GM18511 (cell line): ENCODE results near the gene SEPHS2.
A peak's percentile ranks its signal among the peaks of the same experiment; 100 is the strongest.
"Not testable (repeated sequence)": the region's sequence is repeated elsewhere in the genome, so short reads cannot be mapped to it uniquely, and the experiment has no call there.

ENCODE experiments used
- ATAC-seq: cut with Tn5 transposase; IDR thresholded peaks from one replicate; pipeline ENCODE4 v1.9.1; 2021; ENCODE audit warnings: mild to moderate bottlenecking, moderate library complexity; ENCODE audit not compliant: unreplicated experiment

The SEPHS2 gene, protein sequence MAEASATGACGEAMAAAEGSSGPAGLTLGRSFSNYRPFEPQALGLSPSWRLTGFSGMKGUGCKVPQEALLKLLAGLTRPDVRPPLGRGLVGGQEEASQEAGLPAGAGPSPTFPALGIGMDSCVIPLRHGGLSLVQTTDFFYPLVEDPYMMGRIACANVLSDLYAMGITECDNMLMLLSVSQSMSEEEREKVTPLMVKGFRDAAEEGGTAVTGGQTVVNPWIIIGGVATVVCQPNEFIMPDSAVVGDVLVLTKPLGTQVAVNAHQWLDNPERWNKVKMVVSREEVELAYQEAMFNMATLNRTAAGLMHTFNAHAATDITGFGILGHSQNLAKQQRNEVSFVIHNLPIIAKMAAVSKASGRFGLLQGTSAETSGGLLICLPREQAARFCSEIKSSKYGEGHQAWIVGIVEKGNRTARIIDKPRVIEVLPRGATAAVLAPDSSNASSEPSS

DNA sequence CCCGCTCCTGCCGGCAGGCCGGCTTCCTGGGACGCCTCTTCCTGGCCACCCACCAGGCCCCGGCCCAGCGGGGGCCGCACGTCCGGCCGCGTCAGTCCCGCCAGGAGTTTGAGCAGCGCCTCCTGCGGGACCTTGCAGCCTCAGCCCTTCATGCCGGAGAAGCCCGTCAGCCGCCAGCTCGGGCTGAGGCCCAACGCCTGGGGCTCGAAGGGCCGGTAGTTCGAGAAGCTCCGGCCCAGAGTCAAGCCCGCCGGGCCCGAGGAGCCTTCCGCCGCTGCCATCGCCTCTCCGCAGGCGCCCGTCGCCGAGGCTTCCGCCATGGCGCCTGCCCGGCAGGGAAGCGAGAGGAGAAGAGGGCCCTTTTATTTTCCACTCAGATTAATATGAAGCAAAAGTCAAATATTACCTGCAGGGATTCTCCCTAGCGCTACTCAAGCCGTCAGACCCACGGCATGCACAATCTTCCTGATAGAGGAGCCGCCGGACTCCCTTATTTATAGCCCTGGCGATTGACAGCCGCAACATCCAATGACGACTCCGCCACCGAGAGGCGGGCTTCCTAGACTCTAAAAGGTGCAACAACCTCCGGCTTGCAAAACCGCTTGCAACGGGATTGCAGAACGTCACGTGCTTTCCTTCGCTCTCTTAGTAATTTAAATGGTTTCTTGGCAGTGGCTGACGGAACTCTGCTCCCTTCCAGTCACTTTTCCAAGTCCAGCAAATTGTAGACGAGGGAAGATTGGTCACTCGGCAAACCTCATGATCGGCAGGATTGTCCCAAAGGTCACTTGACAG, at the start of gene SEPHS2:
SEPHS2 (minus strand) TSS at position 467 of the 795 bp plus-strand sequence; CDS start at position 320, 147 bp downstream.
- ATAC-seq, result peak; percentile 93

DNA sequence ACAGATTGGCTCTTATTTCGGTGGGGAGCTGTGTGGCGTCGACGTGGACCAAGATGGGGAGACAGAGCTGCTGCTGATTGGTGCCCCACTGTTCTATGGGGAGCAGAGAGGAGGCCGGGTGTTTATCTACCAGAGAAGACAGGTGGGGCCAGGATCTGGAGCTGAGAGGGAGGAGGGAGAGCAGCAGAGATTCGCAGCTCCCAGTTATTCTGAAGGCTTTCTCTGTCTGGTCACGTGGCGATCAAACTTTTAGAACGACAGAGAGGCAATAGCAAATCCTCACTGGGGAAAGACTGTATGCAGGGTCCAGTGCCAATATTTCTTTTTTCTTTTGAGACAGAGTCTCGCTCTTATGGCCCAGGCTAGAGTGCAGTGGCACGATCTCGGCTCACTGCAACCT, 49.0 kb upstream of the SEPHS2 start:
- ATAC-seq, result no peak

DNA sequence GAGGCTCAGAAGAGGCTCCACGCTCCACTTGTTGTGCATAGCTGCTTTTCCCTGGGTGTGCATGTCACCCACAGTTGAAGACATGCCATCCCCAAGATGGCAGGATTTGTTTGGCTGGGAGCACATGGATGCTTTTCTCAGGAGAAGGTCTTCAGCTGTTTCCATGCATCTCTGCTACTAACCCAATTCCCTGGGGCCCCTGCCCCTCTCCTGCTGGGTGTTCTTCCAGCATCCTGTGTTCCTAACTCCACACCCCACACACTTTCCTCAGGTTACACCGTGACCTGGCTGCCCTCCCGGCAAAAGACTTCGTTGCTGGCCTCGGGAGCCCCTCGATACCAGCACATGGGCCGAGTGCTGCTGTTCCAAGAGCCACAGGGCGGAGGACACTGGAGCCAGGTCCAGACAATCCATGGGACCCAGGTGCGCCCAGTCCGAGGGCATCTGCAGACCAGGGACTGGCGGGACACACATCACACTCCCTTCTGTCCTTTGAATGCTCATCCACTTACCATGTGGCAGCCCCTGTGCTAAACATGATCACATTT, 48.3 kb upstream of the SEPHS2 start:
- no peak for ATAC-seq

DNA sequence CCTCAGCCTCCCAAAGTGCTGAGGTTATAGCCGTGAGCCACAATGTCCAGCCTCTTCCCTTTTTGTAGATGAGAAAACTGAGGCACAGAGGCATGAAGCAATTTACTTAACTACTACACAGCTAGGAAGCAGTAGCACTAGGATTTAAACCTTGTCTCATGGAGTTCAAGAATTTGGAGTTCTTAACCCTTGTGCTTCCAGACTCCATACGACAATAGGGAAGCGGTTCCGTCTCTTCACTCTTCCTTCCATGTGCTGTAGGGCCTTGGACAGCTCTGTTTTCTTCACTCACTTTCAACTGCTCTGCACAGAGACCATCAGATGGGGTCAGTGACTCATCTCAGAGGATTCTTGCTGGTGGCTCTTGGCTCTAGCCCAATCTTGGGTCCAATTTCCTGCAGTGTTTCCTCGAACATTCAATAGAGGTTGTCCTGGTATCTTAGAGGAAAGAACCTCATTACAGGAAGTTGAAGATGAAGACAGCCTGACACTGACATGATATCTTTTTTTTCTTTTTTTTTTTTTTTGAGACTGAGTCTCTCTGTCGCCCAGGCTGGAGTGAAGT, 46.2 kb upstream of the SEPHS2 start:
- ATAC-seq, result no peak

DNA sequence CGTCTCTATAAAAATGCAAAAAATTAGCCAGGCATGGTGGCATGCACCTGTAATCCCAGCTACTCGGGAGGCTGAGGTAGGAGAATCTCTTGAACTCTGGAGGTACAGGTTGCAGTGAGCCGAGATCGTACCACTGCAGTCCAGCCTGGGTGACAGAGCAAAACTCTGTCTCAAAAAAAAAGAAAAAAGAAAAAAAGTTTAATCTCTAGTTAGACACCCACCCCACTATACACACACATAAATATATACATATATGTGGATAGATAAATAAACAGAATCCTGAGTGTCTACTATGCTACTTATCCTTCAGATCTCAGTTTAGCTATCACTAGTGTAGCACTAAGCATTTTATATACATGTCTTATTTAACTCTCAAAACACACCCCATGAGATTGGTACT, 45.6 kb upstream of the SEPHS2 start:
- ATAC-seq, result no peak

DNA sequence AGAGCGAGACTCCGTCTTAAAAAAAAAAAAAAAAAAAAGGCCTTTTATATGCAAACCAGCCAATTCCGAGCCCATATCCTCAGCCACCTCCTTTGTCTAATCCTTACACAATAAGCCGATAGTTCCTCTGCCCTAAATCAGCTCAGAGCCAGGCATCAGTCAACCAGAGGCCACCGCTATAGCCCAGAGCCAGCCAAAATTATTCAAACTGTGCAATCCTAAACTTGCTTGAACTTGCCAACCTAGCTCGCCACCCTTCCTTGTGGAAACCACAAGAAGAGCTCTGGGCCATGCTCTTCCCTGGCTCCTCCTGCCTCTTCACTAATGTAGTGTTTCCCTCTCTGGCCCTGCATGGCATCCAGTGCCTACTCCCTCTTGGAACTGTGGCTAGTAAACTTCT, 44.5 kb upstream of the SEPHS2 start:
- no peak for ATAC-seq

DNA sequence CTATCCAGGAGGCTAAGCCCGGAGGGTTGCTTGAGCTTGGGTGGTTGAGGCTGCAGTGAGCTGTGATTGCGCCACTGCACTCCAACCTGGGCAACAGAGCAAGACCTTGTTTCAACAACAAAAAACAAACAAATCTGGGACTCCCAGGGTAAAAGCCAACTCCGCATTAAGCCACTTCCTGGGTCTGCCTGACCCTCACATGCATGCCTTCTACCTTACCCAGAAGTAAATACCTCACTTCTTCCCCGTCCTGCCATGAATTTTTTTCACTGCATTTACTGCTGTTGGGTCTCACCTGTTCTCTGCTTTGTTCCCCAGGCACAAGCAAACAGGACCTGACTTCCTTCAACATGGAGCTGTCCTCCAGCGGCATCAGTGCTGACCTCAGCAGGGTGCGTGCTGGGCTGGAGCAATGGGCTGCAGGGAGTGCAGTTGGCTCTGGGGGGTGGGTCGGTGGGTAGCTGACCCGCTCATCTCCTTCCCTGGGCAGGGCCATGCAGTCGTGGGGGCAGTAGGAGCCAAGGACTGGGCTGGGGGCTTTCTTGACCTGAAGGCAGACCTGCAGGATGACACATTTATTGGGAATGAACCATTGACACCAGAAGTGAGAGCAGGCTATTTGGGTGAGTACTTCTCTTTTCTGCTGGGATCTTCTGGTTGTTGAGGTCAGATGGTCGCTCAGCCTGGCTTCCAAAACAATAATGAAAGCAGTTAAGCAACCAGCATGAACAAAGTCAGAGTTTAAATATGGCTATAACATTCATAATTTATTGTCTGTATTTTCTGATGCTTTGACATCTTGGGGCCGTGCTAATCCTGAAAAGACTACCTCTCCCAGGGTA, 43.3 kb upstream of the SEPHS2 start:
- ATAC-seq, result no peak

DNA sequence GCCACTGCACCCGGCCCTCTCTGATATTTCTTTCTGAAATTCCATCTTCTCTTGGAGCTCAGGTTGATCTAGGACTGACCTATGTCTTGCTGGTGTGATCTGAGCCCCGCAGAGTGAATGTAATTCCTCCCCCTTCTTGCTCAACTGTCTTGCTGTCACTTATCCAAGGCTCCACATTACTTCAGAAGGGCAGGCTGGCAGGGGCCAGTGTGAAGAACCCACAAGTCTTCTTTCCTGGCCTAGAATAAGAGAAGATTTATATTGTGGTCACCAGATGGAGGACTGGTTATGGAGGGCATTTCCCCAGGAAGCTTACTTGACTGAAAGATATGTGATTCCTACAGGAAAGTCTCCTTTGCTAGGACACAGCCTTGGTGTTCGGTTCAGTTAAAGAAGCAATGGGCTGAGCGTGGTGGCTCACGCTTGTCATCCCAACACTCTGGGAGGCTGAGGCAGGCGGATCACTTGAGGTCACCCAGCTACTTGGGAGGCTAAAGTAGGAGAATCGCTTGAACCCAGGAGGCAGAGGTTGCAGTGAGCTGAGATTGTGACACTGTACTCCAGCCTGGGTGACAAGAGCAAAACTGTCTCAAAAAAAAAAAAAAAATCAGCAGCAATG, 40.3 kb upstream of the SEPHS2 start:
- no peak for ATAC-seq

DNA sequence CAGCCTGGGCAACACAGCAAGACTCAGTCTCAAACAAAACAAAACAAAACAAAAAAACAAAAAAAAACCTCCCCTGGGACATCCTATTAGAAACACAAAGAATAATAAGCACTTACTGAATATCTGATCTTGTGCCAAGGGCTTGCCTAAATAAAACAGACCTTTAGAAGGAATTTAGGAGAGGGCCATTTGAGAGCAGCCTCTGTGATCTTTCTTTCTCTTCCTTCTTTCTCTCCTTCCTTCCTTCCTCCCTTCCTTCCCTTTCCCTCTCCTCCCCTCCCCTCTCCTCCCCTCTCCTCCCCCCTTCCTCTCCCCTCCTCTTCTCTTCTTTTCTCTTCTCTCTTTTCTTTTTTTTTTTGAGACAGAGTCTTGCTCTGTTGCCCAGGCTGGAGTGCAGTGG, 39.2 kb upstream of the SEPHS2 start:
- ATAC-seq, result no peak

DNA sequence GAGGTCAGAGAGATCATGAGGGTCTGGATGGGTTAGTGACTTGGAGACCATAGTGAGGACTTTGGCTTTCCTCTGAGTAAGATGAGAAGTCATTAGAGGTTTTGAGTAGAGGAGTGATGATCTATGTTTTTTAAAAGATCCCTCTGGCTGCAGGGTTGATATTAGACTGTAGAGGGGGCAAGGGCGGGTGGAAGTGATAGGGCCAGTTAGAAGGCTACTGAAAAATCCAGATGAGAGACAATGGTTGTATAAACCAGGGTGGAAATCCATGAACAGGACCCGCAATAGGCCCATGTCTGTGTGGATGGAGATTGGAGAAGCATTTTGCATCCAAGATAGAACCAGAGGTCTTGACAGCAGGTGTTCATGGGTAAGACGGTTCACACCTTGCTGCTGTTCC, 36.7 kb upstream of the SEPHS2 start:
- ATAC-seq, result no peak

DNA sequence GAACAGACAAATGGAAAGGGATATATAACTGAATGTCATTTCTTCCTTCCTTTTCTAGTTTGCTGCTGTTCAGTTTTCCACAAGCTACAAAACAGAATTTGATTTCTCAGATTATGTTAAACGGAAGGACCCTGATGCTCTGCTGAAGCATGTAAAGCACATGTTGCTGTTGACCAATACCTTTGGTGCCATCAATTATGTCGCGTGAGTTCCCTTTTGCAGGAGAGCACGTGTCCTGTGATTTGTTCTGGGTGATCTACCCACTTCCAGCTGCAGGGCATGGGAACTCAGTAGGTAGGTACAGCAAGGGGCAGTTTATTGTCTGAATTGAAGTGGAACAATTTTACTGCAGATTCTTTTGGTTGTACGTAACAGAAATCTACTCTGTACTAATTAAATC, 35.7 kb upstream of the SEPHS2 start:
- no peak for ATAC-seq

DNA sequence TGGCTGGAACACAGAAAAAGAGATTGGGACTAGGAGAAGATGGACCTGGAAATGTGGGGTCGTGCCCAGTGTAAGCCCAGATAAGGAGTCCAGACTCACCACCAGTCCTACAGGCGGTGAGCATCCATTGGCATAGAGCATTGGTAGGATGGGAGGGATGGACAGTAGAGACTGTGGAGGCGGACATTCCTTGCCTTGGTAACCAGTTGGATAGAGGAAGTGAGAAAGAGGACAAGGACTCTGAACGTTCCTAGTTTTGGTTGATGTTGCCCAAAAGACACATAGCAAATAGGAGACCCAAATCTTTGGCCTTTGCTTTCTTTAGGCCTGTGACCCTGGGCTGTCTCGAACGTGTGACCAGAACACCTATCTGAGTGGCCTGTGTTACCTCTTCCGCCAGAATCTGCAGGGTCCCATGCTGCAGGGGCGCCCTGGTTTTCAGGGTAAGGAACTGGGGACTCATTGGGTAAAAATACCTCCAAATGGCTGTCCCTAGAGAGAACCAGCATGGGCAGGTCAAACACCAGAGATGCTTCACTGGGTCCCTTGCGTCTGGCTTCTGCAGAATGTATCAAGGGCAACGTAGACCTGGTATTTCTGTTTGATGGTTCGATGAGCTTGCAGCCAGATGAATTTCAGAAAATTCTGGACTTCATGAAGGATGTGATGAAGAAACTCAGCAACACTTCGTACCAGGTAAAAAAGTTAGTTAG, 33.2 kb upstream of the SEPHS2 start:
- ATAC-seq, result no peak

DNA sequence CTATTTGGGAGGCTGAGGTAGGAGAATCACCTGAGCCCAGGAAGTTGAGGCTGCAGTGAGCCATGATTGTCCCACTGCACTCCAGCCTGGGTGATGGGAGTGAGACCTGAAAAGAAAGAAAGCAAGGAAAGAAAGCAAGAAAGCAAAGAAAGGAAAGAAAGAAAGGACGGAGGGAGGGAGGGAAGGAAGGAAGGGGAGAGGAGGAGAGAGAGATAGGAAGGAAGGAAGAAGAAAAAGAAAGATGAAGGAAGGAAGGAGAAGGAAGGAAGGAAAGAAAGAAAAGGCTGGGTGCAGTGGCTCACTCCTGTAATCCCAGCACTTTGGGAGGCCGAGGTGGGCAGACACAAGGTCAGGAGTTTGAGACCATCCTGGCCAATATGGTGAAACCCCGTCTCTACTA, 32.1 kb upstream of the SEPHS2 start:
- ATAC-seq, result not testable (repeated sequence)

DNA sequence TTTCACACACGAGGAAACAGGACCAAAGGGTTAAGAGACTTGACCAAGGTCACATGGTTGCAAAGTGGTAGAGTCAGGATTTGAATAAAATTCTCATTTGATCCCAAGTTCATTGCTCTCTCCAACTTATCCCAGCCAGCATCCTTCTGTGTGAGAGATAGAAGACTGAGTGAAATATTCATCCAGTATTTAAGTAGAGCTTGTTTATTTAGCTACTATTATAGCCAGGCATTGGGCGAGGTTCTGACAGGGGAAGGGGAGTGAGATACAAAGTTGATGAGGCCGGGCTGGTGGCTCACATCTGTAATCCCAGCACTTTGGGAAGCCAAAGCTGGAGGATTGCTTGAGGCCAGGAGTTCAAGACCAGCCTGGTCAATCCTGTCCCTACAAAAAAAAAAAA, 31.3 kb upstream of the SEPHS2 start:
- no peak for ATAC-seq

DNA sequence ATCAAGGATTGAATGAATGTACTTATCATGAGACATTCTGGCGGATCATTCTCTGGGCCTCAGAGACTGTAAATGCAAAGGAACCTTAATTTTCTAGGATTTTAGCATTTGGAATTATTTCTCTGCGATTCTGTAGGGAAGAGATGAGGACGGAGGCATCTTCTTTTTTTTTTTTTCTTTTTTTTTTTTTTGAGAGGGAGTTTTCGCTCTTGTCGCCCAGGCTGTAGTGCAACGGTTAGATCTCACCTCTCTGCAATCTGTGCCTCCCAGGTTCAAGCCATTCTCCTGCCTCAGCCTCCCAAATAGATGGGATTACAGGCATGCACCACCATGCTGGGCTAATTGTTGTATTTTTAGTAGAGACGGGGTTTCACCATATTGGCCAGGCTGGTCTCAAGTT, 29.0 kb upstream of the SEPHS2 start:
- no peak for ATAC-seq

DNA sequence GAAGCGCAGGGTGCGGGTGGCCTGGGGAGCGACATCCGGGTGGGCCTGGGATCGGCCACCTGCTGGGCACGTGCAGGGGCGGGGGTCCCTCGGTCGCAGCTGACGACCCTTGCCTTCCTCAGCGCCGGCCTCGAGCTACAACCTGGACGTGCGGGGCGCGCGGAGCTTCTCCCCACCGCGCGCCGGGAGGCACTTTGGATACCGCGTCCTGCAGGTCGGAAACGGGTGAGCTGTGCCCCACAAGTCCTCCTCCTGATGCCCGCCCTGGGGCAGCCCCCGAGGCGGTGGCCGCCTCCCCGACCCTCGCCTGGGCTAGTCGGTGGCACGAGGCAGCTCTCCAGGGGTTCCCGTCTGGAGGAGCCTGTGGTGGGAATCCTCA, 28.4 kb upstream of the SEPHS2 start:
- ATAC-seq, result no peak

DNA sequence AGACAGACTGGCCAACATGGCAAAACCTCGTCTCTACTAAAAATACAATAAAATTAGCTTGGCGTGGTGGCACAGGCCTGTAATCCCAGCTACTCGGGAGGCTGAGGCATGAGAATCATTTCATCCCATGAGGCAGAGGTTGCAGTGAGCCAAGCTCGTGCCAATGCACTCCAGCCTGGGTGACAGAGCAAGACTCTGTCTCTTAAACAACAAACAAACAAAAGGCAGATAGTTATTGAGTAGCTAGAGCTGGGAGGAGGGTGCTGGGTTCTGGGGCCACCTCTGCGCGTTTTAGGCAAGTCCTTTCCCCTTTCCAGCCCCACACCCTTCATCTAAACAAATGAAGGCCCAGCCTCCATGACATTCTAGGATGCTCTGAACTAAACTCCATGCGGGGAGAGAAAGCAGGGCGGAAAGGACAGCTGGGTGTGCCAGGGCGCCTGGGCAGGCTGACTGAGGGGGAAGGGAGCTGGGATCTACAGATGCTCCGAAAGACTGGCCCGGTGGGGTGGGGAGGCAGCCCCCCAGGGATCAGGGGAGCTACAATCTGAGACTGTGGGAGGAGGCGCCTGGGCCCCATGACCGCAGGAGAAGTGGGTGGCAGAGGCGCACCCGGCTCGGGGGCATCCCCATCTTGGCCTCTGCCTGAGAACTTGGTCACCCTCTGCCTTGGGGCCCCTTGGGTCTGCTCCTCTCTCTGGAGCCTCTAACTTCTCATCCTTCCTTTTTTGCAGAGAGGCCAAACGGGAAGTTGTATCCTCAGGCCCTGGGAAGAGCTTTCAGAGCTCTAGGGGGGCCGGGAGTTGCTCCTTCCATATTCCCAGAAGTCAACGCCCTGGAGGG, 27.8 kb upstream of the SEPHS2 start:
- peak; percentile 40 for ATAC-seq

DNA sequence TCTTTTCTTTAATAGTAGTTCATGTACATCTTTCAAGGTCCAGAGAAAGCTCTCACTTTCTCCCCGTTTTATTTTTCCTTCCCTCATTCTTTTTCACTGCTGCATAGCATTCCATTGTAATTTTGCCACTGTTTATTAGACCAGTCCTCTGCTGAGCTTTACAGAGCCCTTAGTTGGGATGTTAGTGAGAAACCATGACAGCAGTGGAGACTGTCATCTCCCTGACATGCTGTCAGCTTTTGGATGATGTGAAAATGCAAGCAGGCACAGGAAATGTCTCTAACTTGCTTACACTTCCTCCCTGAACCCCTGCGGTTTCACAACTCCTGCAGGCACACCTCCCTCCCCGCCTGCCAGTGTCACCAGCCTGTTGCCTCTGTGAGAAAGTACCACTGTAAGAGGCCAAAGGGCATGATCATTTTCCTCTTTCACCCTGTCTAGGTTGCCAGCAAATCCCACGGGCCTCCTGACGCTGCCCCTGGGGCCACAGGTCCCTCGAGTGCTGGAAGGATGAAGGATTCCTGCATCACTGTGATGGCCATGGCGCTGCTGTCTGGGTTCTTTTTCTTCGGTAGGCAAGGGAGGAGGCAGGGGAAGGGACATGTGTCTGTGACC, 26.8 kb upstream of the SEPHS2 start, which contains the start of gene ITGAL:
ITGAL (plus strand) TSS at position 415 of the 615 bp plus-strand sequence; CDS start at position 511, 96 bp downstream.
- ATAC-seq, result peak; percentile 62
